GM18502 (cell line): ENCODE measurements around the gene ARHGEF12.
A peak's percentile ranks its signal among the peaks of the same experiment; 100 is the strongest.
"Not testable (repeated sequence)": the region's sequence is repeated elsewhere in the genome, so short reads cannot be mapped to it uniquely, and the experiment has no call there.

Experiments used
- ATAC-seq: cut with Tn5 transposase; IDR thresholded peaks from one replicate; pipeline ENCODE4 v1.9.1; 2021; ENCODE audit warnings: mild to moderate bottlenecking; ENCODE audit not compliant: unreplicated experiment, poor library complexity

ARHGEF12 gene

GRCh38 chr11:120471994-120472393 lies 135.8 kb downstream of the ARHGEF12 start:
- ATAC-seq, result no peak

GRCh38 chr11:120473503-120473902 lies 137.3 kb downstream of the ARHGEF12 start:
- ATAC-seq, result no peak

- no peak for ATAC-seq
Measured at GRCh38 chr11:120482149-120482548, 145.9 kb downstream of the ARHGEF12 start.

- ATAC-seq, result no peak
Measured at GRCh38 chr11:120484722-120485121, 148.5 kb downstream of the ARHGEF12 start.

GRCh38 chr11:120486138-120486537 lies 149.9 kb downstream of the ARHGEF12 start:
- no peak for ATAC-seq

- no peak for ATAC-seq
Measured at GRCh38 chr11:120489799-120490198, 153.6 kb downstream of the ARHGEF12 start.

GRCh38 chr11:120492486-120492885 lies 156.3 kb downstream of the ARHGEF12 start:
- no peak for ATAC-seq

- no peak for ATAC-seq
Measured at GRCh38 chr11:120494595-120494994, 158.4 kb downstream of the ARHGEF12 start.

GRCh38 chr11:120499088-120499487 lies 162.9 kb downstream of the ARHGEF12 start:
- no peak for ATAC-seq

GRCh38 chr11:120499859-120500258 lies 163.6 kb downstream of the ARHGEF12 start:
- no peak for ATAC-seq

GRCh38 chr11:120500414-120501071 lies 164.3 kb downstream of the ARHGEF12 start:
- ATAC-seq, result no peak

GRCh38 chr11:120501440-120501839 lies 165.2 kb downstream of the ARHGEF12 start:
- no peak for ATAC-seq

GRCh38 chr11:120501976-120502755 lies 166.0 kb downstream of the ARHGEF12 start:
- ATAC-seq, result no peak

- ATAC-seq, result not testable (repeated sequence)
Measured at GRCh38 chr11:120503529-120503928, 167.3 kb downstream of the ARHGEF12 start.

- no peak for ATAC-seq
Measured at GRCh38 chr11:120505801-120506425, 169.7 kb downstream of the ARHGEF12 start.

GRCh38 chr11:120509346-120510053 lies 173.3 kb downstream of the ARHGEF12 start:
- no peak for ATAC-seq

GRCh38 chr11:120510406-120511115 lies 174.3 kb downstream of the ARHGEF12 start:
- ATAC-seq, result no peak

GRCh38 chr11:120511116-120511819 lies 175.1 kb downstream of the ARHGEF12 start, which contains the start of gene GRIK4:
Gene GRIK4 (plus strand): TSS chr11:120511748. CDS start chr11:120660319, 148,571 bp downstream.
- ATAC-seq, result peak; percentile 90
